Inferior parietal cortex (tissue), 1 donor: ENCODE measurements around the gene PKD1L1.
"Not testable (repeated sequence)": the region's sequence is repeated elsewhere in the genome, so short reads cannot be mapped to it uniquely, and the experiment has no call there.

ENCODE experiments used
- DNase-seq: peaks from one replicate; pipeline ENCODE4 v3.0.0-alpha.2; 2016; ENCODE audit errors: extremely low spot score

Gene PKD1L1

DNA sequence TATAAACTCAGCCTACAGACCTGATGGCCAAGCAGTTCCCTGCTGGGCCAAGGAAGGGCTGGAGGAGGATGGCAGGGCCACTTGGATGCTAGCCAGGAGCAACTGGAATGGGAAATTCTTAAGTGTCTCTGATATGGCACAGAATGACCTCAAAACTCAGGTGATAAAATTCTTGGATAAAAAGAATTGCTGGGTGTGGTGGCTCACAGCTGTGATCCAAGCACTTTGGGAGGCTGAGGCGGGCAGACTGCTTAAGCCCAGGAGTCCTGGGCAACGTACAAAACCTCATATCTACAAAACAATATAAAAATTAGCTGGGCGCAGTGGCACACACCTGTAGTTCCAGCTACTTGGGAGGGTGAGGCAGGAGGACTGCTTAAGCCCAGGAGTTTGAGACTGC is 14.0 kb upstream of the PKD1L1 start:
- no peak for DNase-seq

DNA sequence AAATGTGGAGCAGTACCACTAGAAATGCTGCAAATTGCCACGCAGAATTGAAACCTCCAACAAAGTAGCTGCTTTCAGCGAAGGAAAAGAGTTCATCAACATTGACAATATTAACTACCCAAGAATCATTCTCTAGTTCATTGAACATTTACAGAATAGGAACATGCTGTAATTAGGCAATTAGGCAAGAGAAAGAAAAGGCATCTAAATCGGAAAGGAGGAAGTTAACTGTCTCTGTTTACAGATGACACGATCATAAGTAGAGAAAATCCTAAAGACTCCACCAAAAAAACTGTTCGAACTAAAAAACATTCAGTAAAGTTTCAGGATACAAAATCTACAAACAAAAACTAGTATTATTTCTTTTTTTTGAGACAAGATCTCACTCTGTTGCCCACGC is 8.9 kb upstream of the PKD1L1 start:
- no peak for DNase-seq

DNA sequence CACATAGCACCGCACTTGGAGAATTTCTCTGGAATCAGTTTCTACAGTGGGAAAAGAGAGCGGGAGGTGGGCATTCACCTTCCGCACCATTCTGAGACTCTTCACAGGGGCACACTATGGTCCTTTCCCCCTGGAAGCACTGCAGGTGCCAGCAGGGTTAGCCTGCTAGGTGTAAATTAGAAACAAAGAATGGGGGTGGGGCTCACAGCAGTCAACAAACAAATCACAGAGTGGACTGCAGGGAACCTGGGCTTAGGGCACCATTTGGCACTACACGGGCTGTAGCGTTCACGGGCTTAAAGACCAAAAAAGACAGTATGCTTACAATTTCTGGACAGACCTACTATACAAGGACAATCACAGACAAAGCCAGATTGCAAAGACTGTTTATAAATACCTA is 8.0 kb upstream of the PKD1L1 start:
- no peak for DNase-seq

DNA sequence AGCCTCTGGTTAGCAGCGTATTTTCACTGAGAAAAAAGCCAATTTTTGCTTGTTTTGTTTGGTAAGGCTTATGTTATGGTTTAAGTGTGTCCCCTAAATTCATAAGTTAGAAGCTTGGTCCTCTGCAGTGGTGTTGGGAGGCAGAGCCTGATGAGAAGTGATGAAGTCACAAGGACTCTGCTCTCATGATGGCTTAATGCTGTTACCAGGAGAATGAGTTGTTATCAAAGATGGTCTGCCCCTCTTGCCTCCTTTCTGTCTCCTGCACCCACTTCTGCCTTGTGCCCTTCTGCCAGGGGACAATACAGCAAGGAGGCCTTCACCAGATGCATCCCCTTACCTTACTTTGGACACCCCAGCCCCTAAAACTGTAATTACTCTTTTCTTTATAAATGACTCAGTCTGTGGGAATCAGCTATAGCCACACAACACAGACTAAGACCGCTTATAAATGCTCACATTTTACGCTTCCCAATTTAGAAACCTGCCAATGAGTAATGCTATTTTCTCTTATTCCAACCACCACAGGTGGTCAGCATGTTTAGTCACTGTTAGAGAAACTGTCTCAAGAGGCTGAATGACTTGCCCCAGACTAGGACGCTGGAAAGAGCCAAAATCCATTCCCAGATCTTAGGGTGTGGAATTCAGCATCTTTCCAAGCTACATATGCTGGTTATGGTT is 6.1 kb upstream of the PKD1L1 start:
- no peak for DNase-seq

DNA sequence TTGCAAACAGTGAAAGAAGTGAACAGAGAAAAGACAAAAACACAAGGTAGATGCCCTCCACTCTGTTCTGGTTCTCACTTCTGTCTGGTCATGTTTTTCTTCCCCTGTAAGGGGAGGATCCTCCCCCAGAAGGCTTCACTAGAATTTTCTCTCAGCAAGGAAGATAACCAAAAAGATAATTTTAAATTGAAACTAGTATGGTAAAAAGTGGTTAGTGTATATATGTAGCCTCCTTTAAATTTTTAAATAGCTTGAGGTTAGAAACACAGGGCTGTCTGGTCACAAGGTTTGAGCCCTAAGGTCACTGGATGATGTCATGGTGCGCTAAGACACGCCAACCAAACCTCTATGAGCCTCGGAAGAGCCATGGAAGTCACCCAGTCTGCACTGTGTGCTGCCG is 5.6 kb upstream of the PKD1L1 start:
- no peak for DNase-seq

DNA sequence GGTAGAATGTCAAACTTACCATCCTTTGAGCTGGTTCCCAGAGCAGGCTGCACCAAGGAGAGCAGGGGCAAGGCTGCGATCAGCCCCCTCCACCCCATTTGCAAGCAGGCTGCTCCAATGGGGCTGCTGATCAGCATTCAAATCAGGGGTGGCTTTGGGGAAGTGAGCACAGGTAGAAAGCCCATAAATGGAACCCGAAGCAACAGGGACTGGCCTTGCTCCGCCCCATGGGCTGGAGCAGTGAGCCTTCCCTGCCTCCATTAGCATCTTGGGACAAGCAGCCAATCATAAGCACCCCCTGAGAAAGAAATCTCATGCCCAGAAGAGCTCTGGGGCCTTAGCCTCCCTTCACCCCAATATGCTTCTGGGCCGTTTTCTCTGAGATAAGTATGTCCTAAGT is 4.0 kb upstream of the PKD1L1 start:
- no peak for DNase-seq

DNA sequence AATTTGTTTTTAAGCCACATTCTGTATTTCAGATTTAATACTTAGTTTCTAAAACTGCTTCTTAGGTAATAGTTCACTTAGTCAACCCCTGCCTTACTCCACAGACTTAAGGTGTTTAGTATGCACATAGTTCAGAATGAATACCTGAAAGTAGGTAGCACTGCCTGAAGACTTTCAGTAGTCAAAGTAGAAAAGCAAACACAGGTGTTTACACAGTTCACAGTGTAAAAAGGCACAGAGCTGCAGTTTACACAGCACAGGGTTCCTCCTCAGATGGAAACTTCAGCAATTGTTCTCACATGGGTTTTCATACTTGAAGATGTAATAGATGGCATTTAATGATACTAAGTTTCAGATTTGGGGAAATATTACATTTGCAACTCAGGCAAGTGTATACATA is 3.1 kb upstream of the PKD1L1 start:
- no peak for DNase-seq

DNA sequence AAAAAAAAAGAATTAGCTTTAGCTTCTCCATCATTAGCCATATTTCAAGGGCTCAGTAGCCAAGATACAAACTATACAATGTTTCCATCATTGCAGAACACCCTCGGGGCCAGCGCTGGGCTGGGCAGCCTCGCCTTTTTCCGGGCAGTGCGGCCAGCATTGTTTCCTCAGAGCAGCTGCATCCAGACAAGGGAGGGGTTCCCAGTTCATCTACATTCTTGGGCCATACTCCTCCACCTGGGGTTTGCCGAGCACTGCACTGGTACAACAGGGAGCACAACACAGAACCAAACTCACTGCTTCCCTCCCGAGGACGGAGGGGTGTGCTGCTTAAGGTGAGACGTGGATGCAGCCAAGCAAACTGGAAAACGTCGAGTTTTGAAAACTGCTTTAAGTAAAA is 2.4 kb upstream of the PKD1L1 start:
- no peak for DNase-seq

DNA sequence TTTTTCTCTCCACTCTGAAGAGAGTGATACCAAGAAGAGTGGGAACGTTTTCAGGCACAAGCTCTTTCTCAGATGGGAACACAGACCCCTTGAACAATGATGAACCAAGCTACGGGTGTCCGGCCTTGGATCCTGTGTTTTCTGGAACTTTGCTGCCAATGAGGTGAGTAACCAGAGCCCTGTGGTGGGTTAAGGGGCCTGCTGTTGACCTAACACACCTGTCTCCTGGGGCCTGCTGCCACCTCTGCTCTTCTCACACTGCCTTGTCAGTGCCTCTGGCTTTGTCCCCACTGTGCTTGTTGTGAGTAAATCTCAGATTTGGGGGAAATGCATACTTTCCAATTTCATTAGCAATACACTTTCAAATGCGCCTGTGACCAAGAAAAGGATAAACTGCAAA is 1.4 kb upstream of the PKD1L1 start:
- no peak for DNase-seq

DNA sequence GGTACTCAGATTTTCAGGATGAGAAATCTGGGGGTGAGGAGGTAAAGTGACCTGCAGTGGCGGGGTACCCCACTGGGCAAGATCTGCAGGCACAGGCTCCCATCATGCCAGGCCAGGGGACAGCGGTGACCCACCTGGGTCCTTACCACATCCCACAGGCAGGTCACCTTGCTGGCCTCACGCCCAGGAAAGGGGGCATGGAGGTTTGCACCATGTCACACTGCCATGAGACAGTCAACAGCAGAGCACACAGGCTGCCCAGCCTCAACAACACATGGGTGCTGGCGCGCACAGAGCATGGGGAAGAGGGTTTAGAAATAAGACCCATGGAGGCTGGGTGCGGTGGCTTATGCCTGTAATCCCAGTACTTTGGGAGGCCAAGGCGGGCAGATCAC is 914 bp downstream of the PKD1L1 start:
- DNase-seq, result no peak

DNA sequence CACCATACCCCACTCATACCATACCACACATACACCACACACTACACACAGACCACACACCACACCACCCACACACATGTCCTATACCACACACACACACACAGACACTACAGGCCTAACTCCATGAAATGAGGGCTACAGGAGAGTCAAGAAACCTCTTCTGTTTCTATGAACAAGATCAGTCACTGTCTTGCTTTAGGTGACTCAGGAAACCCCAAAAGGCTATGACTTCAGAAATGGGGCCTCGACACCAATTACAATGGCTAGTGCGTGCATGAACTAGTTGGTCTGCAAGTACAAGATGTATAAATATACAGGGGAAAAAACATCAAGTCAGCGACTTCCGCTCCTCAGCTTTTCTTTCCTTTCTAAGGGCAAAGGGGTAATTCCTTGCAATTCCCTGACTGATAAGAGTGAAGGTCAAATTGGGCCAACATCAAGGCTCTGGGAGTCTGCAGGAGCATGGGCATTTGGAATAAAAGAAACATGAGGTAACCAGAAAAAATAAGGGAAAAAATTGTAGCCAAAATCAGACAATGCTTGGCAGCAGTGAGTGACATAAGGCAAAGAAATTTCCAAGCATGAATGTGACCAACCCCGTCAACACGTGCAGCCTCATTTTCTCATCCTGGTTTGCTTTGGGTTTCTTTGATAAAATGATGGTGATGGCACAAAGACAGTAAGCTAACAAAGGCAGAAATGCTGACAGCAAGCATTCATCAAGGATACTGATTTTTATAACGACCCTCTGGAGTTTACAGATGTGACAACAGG is 1.5 kb downstream of the PKD1L1 start:
- no peak for DNase-seq

DNA sequence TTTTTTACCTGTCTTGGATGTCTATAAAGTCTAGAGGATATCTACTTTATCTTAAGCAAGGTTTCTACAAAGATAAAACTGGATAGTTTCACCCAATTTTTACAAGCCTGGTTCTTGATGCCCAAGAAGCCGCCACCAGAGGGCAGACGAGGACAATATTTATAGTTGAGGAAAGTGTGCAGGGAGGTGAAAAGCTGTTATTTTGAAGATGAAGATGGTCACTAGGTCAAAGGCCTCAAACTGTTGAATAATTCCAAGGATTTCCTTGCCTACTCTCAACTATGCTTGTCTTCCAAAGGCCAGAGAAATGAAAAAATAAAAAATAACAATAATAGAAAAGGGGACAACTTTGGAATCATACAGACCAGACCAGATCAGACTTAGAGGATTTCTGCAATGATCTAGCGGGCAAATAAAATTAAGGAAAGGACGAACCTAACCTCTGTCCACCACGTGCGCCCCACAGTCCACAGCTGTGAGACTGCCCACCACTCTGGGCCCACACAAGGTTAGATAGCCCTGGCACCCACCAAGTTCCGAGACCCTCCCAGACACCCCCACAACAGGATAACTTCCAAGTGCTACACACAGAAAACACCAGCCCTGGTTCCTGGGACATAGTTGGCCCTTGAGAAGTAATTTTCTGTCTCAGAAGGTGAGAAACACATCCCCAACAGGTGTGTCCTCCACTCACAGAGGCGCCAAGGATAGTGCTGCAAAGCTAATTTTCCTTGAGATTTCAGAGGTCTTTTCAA is 2.8 kb downstream of the PKD1L1 start:
- peak; percentile 91 for DNase-seq

DNA sequence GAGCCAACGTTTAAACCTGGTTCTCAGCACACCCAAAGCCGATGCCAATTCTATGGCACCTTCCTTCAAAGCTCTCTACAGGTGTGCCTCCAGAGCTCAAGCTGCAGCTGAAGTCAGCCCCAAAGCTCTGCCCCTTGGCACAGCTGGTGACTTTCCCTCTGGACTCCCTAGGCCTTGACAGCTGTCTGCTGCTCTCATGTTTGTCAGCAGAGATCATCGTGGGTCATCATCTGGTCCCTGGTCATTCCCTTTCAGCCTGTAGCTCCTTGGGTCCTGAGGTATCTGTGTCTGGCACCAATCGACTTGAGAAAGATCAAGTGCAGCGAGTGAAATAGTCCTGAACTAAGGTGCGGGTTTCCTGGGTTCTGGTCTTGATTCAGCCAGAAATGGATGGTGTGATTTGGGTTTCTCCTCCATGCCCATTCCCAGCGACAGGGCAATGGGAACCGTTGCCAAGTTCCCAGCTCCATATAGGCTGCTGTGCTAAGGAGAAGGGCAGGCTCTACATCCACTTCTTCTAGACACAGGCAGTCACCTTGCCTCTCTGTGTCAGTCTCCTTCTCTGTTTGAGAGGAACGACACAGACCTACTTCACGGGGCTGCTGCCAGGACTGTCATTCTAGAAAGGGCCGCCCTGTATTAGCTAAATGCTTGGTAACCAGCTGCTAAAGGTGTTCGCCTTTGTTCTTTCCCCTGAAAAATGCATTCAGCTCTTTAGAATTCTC is 3.6 kb downstream of the PKD1L1 start:
- no peak for DNase-seq

DNA sequence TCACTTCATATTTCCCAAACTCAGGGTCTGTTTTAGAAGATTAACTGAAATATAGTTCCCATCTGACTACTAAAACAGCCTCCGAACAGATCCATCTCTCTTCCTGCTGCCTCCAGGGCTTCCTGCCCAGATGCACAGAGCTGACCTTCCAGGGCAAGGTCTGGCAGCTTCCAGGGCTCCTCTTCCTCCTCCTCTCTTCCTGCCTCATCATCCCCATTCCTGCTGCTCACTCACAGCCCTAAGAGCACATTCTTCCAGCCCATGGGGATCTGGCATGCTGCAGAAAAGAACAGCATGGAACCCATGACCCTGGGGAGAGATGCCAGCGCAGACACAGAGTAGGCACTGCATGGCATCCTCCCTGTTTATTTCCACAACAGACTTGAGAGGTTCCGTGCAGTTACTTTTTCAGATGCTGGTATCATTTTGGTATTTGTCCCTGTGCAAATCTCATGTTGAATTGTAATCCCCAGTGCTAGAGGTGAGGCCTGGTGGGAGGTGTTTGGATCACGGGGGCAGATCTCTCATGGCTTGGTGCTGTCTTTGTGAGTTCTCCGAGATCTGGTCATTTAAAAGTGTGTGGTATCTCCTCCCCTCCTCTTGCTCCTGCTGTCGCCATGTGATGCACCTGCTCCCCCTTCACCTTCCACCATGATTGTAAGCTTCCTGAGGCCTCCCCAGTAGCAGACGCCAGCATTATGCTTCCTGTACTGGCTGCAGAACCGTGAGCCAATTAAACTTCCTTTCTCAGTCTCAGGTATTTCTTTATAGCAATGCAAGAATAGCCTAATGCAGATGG is 4.4 kb downstream of the PKD1L1 start:
- no peak for DNase-seq

DNA sequence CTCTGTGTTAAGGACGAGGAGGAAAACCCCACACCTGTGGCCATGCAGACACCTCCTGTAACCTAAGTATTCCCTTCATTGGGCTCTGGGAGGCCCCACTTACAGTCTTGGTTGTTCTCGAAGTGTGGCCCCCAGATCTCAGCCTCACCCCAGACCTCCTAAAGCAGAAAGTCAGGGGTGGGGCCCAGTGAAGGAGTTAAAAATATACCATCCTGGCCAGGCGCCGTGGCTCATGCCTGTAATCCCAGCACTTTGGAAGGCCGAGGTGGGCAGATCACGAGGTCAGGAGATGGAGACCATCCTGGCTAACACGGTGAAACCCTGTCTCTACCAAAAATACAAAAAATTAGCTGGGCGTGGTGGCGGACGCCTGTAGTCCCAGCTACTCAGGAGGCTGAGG is 5.6 kb downstream of the PKD1L1 start:
- not testable (repeated sequence) for DNase-seq

DNA sequence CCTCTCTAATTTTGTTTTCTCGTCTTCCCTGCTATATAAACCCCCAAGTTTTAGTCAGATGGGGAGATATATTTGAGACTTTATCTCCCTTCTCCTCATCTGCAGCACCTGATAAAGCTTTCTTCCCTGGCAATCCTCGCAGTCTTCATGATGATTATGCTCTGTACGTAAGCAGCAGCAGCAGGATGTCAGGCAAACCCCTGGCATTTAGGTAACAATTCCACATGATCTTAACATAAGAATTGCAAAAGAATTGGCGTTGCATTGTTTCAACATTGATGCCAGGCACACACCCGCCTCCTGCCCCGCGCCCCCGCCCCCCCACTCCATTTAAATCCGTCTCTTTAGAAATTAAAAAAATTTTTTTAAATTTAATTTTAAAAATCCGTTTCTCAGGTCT is 6.1 kb downstream of the PKD1L1 start:
- DNase-seq, result no peak

DNA sequence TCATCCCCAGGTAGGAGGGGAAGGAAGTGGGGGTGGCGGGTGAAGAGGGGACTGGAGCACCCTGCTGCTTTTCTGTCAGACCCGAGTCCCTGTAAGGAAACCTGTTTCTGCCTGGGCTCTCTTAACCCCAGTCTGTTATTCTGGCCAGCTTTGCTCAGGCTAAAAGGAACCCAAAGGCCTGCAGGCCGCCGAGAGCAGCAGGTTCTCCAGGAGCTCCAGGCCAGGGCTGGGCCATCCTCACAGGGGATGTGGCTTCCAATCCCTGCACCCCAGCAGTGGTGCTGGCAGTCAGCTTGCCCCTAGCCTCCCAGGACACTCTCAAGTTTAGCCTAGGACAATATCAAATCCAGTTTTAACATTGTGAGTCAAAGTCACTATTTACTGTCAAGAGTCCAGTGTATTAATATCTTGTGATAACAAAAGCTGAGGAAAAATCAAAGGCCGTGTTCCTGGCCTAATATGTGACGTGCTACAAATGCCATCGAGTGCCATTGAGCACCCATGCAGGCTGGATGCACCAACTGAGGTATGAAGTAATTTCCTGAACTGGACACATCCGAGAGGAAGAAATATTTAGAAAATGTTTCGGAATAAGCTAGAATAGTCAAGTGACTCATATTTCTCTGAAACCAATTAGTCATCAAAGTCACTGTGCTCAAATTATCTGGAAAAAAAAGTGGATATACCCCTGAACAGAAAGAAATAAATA is 7.0 kb downstream of the PKD1L1 start:
- DNase-seq, result no peak

DNA sequence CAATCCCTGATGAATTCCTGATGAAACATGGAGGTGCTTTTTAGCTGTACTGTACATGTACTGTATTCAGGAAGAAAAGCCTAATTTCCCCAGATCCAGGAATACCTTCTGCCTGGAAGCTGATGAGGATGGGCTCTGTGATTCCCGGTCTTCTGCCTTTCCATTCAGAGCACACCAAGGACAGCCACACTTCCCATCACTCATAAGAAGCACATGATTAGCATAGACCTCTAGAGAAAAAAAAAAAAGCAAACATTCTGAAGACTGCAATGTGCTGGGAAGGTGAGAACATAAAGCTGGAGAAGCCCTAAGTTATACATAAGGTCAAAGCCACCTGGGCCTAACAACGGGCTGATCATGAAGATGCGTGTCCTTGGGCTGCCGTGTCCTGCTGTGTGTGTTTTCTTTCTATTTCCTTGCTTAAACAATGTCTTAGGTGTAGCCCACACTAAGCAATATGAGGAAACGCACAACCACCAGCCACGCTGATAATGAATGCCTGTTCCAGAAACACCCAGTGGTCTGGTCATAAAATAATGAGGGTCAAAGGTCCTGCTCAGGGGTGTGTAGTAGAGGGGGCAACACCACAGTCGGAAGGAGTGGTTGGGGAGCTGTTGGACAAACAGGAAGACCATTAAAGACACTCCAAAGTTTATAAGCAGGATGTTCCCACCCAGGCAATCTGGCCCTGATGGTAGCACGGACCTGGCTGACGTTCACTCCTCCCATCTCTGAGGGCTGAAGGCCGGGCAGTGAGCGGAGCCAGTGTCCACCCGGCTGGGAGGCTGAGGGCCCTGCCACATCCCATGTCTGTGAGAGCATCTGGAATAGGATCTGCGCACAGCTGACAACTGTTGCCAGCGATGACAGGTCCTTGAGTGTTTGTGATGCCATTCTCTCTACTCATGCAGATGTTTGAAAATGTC is 7.9 kb downstream of the PKD1L1 start:
- DNase-seq, result no peak

DNA sequence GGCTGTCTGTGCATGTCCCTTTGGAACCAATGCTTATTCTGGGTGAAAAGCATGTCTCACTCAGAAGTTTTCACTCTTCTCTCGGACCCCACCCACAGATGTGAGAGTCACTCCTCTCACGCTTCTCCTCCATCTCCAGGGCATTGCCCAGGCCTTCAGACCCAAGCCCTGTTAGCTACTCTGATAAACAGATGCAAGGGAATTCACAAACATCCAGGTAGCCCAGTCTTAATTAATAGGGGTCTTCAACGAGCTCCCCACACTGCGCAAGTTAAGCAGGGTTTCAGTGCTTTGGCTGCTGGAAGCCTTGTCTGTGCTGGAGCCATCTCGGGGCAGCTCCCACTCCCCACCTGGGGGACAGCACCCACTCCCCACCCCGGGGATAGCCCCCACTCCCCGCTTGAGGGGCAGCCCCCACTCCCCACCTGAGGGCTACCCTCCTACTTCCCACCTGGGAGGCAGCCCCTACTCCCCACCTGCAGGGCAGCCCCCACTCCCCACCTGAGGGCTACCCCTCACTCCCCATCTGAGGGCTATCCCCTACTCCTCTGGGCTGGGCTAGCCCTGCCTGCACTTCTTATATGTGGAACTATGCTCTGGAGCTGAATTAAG is 8.7 kb downstream of the PKD1L1 start:
- no peak for DNase-seq
